ENCODE measurements around the gene SYT7.

The SYT7 gene

DNA sequence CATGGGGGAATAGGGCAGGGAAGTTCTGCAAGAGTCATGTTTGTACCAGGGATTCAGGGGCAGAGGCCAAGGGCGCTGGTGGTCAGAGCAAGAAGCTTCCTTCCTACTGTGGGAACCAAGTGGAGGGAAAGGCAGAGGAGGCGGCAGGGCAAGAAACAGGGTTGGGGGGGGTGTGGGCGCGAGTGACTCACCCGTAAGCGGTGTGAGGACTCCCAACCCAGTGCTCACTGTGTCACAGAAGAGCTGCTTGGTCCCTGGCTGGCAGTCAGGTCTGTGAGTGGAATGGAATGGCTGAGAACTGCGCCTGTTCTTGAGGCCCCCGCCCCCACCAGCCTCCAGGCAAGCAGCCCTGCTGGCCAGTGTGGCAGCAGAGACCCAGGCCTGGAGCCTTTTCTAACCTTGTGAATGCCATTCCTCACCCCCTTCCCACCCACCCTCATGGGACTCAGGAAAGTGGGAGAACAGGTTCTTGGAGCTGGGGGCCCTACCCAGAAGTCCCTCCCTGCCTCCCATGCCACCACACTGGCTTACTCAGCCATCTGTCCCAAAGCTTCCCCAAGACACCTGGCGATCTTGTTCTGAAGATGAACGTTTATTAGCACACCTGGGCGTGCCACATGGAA is 67.6 kb downstream of the SYT7 start:
- DNase-seq = no peak

DNA sequence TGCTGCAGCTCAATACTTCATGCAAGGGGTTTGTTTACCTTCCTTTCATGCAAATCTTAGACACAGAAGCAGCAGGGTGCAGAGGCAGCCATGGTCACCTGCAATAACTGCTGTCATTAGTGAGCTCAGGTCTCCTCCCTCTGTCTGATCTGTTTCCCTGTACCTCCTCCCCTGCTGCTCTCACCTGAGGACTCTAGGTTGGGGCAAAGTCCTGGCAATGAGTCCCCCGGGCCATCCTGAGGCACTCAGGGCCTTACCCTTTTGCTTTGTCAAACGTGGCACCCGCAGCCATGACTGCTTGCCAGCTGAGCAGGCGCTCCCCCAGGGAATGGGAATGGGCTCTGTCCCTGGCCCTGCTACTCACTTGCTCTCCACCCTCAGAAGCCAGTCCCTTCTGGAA is 68.4 kb downstream of the SYT7 start:
- DNase-seq = no peak

DNA sequence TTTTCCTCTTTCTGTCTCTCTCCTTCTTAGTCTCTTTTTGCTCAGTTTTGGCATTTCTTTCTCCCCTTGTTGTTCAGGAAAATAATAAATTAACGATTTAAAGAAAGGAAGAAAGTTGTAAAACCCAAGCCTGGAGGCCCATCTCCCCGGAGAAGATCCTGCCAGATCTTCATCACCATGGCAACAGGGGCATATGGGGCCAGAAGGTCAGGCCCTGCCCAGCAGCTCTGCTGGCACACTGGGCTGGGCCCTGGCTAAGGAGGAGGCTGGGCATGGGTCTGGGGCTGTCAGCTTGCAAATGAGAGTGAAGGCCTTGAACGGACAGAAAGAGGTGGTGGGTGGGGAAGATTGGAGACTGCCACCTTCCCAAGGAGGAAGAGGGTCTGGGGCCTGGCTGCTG is 69.5 kb downstream of the SYT7 start:
- DNase-seq = no peak

DNA sequence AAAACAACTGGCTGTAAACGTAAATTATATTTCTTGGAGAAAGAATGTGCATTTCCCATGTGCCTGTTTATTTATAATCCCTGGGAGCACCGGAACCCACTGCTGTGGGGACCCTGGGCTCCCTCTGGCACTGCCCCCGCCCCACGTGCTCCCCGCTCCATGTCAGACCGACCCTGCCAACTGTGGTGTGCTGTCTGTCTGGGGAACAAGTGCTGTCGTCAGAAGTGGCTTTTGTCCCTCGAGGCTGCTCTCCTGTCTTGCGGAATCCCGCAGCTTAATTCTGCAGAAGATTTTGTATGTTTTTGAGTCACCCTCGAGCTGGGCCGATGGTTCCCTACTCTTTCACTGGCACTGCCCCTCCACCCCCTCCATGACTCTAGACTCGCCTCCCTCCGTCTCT is 69.9 kb downstream of the SYT7 start:
- no peak for DNase-seq

DNA sequence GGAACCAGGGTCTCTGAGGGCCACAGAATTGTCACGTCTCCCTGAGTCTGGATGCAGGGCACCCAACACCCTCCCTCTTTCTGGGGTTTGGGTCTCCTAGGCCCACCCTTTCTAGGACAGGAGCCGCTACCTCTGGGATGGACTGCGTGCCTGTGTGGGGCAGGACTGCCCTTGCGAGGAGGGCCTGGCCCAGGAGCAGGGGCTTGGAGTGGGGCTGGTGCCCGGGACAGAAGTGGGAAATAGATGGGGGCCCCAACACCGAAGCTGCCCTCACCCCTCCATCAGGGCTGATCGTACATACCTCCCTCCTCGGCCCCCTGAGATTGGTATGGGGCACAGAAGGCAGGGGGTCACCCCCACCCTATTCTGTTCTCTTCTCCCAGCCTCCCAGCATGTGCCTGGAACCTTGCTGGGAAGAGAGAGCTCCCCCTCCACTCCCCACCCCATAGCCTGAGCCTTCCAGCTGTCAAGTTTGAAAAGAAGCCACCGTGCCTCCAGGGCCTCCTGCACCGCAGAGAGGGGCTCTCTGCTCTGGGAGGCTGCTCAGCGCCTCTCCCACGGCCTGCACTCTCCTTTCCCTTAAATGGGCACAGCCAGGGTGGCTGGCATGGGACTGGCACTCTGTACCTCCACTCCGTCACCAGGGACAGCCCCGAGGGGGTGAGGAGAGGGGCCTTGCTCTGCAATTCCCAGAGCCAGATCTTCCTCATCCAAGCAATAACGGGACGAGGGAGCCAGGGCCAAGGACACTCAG is 70.5 kb downstream of the SYT7 start:
- no peak for DNase-seq

DNA sequence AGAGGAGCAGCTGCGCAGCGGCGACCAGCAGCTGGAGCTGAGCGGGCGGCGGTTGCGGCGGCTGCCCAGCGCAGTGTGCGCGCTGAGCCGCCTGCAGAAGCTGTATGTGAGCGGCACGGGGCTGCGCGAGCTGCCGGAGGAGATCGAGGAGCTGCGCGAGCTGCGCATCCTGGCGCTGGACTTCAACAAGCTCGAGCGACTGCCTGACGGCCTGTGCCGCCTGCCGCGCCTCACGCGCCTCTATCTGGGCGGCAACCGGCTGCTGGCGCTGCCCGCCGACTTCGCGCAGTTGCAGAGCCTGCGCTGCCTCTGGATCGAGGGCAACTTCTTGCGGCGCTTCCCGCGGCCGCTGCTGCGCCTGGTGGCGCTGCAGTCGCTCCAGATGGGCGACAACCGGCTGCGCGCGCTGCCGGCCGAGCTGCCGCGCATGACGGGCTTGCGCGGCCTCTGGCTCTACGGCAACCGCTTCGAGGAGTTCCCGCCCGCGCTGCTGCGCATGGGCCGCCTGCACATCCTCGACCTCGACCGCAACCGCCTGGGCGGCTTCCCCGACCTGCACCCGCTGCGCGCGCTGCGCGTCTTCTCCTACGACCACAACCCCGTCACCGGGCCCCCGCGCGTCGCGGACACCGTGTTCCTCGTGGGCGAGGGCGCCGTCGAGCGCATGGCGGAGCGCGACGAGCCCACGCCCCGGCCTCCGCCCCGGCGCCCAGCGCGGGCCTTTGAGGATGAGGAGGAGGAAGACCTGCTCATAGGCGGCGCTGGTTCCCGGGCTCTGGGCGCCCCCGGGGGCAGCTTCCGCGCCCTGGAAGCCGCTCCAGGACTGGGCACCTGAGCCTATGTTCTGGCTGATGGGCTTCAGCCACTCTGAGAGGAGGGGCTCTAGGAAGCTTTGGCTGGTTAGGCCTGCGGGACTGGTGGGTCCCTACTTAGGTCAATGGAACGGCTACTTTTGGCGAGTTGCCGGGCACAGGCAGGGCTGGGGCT is 71.5 kb downstream of the SYT7 start:
- peak; percentile 49 for DNase-seq

DNA sequence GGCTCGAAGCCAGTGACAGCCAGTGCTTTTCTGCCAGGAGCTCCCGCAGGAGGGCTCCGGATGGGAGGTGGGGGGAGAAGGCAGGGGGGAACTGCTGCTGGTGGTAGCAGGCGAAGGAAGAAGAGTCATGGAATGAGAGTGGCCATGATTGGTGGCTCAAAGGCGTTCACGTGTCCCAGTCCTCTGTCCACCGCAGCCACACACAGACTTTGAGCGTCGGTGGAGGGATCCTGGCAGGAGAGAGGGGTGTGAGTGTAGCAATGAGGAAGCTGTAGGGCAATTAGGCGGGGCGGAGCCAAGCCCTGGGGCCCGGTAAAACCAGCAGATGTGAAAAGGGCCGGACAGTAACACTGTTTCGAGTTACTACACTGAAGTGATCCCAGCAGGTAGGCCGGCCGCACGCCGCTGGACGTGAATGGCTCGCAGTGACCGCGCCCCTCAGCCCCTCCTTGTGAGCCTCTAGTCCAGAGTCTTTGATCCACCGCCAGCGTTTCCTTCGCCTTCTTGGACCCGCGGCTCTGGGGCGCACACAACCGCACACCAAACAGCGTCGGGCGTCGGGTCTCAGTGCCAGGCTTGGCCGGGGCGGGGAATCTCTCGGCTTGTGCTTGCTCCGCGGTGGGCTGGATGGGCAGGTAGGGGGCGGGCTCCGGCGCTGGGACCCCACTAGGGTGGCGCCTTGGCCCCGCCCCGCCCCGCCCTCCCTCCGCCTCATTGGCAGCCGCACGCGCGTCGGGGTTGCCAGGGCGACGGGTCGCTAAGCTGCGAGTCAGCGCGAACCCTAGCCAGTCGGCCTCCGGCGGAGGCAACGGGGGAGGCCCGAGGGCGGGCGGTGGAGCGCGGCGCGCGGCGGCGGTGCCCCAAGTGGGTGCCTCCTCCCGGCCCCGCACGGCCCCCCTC is 72.7 kb downstream of the SYT7 start, which contains the start of gene LRRC10B:
Gene LRRC10B, plus strand, starts transcription at position 788 of the 900 bp plus-strand sequence. CDS start 250 bp downstream, outside the sequence.
- DNase-seq = peak; percentile 8

DNA sequence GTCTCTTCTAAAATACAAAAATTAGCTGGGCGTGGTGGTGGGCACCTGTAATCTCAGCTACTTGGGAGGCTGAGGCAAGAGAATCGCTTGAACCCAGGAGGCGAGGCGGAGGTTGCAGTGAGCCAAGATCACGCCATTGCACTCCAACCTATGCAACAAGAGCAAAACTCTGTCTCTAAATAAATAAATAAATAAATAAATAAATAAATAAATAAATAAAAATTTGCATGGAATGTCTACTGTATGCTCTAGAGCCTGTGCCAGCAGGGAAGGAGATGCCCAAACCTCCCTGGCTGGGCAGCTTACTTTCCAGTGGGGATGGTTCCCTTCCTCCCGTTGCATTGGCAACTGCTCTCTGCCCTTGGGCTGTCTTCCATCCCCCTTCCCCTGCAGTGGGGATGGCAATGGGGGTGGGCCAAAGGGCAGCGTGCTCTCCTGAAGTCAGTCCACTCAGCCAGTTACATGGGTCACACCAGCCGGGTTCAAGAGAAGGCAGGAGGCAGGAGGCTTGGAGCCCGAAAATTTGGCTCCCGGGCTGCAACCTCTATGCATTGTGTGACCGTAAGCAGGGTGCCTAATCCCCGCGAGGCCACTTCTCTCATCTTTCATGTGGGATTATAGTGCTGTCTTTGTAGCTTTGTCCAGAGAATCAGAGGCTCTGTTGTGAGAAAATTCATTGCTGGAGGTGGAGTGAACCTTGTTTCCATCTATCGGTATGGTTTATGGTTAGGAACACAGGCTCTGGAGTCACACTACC is 73.7 kb downstream of the SYT7 start:
- no peak for DNase-seq

DNA sequence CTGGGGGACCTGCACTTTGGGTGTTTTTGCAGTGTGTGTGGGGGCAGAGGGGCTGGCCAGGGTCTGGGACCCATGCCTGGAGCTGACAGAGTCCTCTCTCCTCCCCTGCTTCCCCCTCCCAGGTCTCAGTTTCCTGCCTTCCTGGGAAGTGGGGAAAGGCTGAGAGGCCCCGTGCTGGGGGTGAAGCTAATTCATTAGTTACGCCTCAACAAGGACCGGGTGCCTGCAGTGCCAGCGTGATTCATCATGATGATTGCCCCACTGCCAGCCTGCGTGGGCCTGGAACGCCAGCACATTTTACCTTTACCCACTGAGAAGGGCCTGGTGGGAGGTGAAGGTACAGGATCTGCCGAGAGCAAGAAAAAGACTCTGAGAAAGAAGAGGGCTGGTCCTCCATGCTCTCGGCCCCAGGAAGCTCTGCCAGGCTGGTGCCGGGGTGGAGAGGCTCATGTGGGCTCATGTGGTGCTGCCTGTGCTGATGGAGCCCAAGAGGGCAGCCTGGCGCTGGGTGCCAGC is 75.2 kb downstream of the SYT7 start:
- DNase-seq = no peak

DNA sequence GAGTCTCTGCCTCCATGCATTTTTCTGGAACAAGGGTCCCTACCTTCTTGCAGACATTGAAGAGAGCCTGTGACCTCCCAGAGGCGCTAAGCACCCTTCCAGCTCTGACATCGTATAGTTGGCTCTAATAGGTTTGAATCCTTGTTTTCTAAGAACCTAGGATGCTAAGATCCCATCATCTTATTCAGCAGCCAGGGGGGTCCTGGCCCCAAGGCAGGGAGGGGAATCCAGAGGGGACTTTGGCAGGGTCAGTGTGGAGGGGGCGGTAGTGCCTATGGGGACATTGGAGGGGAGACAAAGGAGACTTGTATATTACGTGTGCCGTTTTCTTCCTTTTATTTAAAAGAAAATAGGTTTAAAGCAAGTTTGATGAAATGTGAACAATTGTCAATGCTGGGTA is 75.8 kb downstream of the SYT7 start:
- no peak for DNase-seq

DNA sequence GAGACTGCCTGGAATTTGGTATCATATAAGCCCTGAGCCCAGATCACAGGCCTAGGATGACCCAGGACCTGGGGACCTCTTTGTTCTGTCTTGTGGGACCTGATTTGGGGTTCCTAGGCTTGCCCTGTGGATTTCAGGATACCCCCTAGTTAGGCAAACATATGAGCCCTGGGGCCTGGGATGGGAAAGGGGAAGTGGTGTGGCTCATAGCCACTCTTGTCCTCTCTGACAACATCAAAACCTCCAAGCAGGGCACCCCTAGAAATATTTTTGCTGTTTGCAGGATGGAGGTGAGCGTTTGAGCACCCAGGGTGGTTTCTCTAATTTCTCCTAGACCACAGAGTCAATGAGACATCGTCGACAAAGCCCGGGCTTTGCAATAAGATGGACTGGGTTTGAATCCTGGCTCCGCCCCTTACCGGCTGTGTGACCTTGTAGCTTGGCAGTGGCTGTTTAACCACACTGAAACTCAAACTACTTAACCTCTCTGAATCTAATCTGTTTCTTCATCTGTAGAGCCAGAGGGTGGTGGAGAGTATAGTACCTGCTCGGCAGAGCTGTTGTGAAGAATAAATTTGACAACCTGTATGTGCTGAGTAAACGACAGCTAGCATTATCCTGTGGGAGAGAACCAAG is 77.6 kb downstream of the SYT7 start:
- DNase-seq = no peak

DNA sequence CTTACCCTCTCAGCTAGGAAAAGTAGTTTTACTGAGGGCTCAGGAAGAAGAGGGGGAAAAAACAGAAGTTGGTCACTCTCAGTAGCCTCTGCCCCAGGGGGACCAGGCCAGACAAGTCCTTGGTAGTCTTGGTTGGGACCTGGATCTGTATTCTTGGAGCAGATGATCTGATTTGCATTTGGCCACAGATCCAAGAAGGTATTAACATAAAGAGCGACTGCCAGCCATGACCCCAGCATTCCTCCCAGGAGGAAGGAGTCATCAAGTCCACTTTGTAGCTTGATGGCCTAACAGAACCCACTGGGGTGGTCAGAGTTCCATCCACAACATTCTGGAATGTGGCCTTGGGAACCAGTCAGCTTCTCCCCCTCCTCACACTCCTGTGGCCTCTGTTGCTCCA is 78.4 kb downstream of the SYT7 start:
- no peak for DNase-seq

DNA sequence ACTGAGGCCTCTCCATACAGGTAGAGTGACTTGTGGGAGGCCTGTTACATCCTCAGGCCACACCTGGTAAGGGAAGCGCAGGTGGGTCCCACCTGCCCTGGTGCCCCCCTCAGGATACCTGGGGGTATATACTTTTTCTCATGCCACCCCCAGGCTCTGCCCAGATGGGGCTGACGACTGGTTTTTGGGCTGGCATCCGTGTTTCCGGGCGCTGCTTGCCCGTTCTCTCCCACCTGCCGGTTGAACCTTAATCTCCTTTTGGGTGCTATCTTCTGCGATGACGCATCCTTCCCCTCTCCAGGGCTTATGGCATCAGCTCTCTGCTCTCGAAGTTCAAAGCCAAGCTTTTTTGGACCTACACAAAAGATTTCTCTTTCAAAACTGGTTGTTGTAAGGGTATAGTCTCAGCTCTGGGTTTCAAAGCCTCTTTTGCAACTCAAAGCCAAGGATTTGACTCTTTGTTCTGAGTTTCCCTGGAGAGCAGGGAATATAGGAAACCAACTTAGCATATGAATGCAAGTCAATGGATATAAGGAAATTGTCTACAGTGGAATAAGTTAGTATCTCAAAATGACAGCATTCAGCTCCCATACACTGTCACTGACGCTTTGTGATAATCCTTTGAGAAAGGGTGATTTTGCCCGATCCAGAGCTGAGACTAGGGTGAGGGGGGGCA is 80.9 kb downstream of the SYT7 start:
- no peak for DNase-seq

DNA sequence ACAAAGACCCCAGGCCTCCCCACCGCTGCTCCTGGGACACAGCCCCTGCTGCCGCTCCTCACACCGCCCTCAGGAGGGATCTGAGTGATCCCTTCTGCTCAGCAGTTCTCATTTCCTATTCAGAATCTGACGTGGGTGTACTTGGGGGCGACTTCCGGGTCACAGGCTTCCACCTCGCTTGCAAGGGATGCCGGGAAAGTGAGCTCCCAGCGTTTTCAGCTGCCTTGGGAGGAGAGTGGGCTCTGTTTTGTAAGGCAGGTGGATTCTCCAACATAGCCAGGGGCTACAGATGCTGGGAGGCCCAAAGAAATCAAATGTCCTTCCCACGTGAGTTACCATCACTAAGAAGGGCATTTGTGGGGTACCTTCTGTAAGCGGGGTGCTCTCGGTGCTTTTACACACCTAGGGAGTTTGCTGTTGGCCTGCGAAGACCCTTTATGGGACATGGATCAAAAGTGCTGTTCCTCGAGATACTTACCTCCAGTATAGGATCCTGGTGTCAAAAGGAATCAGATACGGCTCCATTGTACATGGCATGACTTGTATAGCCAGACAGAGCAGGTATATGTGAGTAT is 82.0 kb downstream of the SYT7 start:
- DNase-seq = no peak

DNA sequence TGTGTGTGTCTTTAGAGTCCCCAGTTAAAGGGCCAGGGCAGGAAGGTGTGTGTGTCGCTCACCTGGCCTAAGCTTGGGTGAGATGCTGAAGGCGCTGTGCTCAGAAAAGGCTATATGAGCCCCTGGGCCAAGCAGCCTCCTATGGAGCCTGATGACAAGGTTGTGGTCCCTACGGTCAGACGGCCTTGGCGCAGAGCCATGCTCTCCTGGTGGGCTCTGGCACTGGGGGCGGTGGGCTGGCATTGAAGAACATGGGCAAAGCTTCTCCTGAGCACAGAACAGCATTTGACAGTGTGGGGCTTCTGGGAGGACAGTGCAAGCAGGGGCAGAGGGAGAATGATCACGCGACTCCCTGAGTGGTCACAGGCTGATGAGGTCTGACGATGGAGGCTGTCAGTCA is 83.0 kb downstream of the SYT7 start:
- DNase-seq = no peak

DNA sequence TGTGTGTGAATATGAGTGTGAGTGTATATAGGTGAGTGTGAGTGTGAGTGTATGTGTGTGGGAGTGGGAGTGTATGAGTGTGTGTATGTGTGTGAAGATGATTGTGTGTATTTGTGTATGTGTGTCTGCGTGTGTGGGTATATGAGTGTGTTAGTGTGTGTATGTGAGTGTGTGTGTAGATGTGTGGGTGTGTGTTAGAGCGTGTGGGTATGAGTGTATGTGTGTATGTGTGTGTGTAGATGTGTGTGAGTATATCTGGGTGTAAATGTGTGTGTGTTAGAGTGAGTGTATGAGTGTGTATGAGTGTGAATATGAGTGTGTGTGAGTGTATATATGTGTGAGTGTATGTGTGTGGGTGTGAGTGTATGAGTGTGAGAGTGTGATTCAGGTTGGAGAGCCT is 83.4 kb downstream of the SYT7 start:
- DNase-seq = no peak

DNA sequence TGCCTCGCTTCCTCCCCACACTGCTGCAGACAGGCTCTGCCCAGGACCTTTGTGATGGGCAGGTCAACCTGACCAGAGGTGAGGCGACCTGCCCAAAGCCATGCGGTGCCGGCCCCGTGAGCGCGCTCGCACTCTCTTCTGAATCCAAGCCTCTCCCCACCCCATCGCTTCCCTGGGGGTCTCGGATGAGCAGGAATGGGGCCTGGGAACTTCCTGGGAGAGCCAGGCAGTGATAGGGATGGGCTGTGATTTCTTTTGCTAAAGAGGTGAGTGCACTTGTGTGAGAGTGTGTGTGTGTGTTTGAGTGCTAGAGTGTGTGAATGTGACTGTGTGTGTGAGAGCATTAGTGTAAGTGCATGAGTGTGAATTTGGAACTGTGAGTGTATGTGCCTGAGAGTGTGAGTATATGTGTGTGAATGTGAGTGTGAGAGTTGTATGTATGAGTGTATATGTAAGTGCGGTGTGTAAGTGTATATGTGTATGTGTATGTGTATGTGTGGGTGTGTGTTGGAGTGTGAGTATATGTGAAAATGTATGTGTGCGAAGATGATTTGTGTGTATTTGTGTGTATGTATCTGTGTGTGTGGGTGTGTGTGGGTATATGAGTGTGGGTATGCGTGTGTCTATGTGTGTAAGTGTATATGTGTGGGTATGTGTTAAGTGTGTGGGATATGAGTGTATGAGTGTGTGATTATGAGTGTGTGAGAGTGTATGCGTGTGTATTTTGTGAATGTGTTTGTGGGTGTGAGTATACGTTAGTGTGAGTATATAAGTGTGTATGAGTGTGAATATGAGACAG is 84.1 kb downstream of the SYT7 start:
- DNase-seq = no peak

DNA sequence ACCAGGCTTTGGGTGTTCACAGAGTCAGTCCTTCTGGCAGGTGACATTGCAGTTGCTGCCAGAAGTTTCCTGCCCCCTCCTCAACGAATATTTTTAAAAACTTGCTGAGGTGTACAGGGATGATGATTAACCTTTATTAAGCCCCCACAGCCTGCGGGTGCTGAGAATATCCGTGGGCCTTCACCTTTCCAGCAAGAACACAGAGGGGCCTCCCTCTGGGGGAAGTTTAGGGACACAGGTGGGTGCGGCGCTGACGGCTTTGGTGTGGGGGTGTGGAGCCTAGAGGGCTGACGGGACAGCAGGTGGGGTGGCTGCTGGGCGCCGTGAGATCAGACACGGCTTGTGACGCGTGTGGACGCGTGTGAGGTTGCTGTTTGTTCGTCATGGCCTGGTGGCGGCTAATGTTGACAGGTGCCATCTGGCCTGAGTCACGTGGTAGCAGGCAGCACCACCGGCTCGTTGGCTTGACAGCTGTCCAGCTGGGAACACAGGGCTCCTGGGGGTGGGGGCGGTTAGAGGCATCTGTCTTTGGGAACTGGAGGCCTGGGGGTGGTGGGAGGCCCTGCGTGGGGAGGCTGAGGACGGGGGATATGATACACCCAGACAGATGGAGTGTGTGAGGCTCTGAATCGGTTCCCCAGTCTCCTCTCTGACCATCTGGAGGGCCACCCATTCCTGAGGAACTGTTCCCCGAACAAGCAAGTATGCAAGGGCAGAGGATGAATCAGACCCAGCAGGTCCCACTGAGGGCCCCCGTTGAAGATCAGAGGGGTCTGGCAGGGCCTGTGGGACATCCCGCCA is 84.9 kb downstream of the SYT7 start:
- DNase-seq = no peak

Measured in activated CD4-positive, alpha-beta T cell treated with anti-CD3 and anti-CD28 coated beads, Interleukin-2, amount 50 U/mL, for 1 hour (primary cell).